Progenitor cell of endocrine pancreas (in vitro differentiated cells): ENCODE data around the gene FBLN1. TPM values are rescaled to one million over a fixed set of nuclear protein-coding genes. Genes with fewer than 3 reads are reported as not detected.
"Not testable (repeated sequence)": the region's sequence is repeated elsewhere in the genome, so short reads cannot be mapped to it uniquely, and the experiment has no call there.

ENCODE experiments used
- DNase-seq: peaks from one replicate; pipeline ENCODE4 v3.0.0; 2021; ENCODE audit warnings: low spot score; ENCODE audit not compliant: unreplicated experiment
- H3K27ac Mint-ChIP-seq: 2 replicates; pipeline ENCODE4 v1.8.0; 2021; ENCODE audit warnings: mild to moderate bottlenecking, moderate library complexity, mixed read lengths
- H3K27me3 Mint-ChIP-seq: 2 replicates; pipeline ENCODE4 v1.8.0; 2021; ENCODE audit warnings: mixed read lengths
- H3K36me3 Mint-ChIP-seq: 2 replicates; pipeline ENCODE4 v1.8.0; 2022; ENCODE audit warnings: mixed read lengths; ENCODE audit not compliant: insufficient read depth
- H3K4me1 Mint-ChIP-seq: 2 replicates; pipeline ENCODE4 v1.8.0; 2021; ENCODE audit warnings: low read depth, mixed read lengths
- H3K4me3 Mint-ChIP-seq: 2 replicates; pipeline ENCODE4 v1.8.0; 2021; ENCODE audit warnings: low read depth, mild to moderate bottlenecking, moderate library complexity, mixed read lengths
- H3K9me3 Mint-ChIP-seq: 2 replicates; pipeline ENCODE4 v1.8.0; 2021; ENCODE audit warnings: low read depth, mixed read lengths
- CTCF ChIP-seq: fragments of 200-600 bp; sonication (generic); IDR thresholded peaks from one replicate; pipeline ENCODE4 v1.5.0; 2021; ENCODE audit warnings: antibody characterized with exemption, mild to moderate bottlenecking; ENCODE audit not compliant: unreplicated experiment
- total RNA-seq: library from RNA; stranded (reverse); gene quantifications from 2 replicates; pipeline ENCODE4 v1.2.1, GENCODE V29; 2021

The FBLN1 gene
- total RNA-seq, 1 donor from 2014 or later, result 258 TPM

- H3K9me3 Mint-ChIP-seq, result no peaks in the 10 kb centered on the region
- DNase-seq, result no peak
- H3K27ac Mint-ChIP-seq, result no peak overlapping the region
- H3K36me3 Mint-ChIP-seq, result peaks cover 5% of the 10 kb centered on the region
- TF ChIP-seq CTCF, result no peak
- H3K4me3 Mint-ChIP-seq, result no peak overlapping the region
- peaks cover 12% of the 10 kb centered on the region for H3K4me1 Mint-ChIP-seq
- no peaks in the 10 kb centered on the region for H3K27me3 Mint-ChIP-seq
Measured at GRCh38 chr22:45603619-45604018, 100.9 kb downstream of the FBLN1 start.

- H3K36me3 Mint-ChIP-seq, H3K4me3 Mint-ChIP-seq, H3K27me3 Mint-ChIP-seq: not testable (repeated sequence)
Measured at GRCh38 chr22:45608045-45608444, 105.4 kb downstream of the FBLN1 start.

GRCh38 chr22:45608763-45609180 is 106.1 kb downstream of the FBLN1 start:
- H3K9me3 Mint-ChIP-seq, result no peaks in the 10 kb centered on the region
- no peaks in the 10 kb centered on the region for H3K36me3 Mint-ChIP-seq
- peaks cover 3% of the 10 kb centered on the region for H3K27me3 Mint-ChIP-seq
- no peak for TF ChIP-seq CTCF
- no peak for DNase-seq
- H3K4me3 Mint-ChIP-seq, result no peak overlapping the region
- no peak overlapping the region for H3K27ac Mint-ChIP-seq
- peaks cover 12% of the 10 kb centered on the region for H3K4me1 Mint-ChIP-seq

More at GRCh38 chr22:45608045-45608444, 105.4 kb downstream of the FBLN1 start:
- not testable (repeated sequence) for H3K9me3 Mint-ChIP-seq, H3K27ac Mint-ChIP-seq, DNase-seq
- peaks cover 12% of the 10 kb centered on the region for H3K4me1 Mint-ChIP-seq

GRCh38 chr22:45612451-45612901 is 109.8 kb downstream of the FBLN1 start:
- Mint-ChIP-seq H3K27me3 (peaks cover 3% of the 10 kb centered on the region), H3K9me3 (peaks cover 3% of the 10 kb centered on the region), H3K4me1 (no peaks in the 10 kb centered on the region), H3K4me3 (no peak overlapping the region), H3K36me3 (no peaks in the 10 kb centered on the region), H3K27ac (no peak overlapping the region)
- DNase-seq, result no peak
- no peak for TF ChIP-seq CTCF

GRCh38 chr22:45612940-45613339 is 110.3 kb downstream of the FBLN1 start:
- H3K4me1 Mint-ChIP-seq, result no peaks in the 10 kb centered on the region
- H3K9me3 Mint-ChIP-seq, result peaks cover 3% of the 10 kb centered on the region
- H3K27me3 Mint-ChIP-seq, result peaks cover 3% of the 10 kb centered on the region
- no peak for TF ChIP-seq CTCF
- H3K36me3 Mint-ChIP-seq, result no peaks in the 10 kb centered on the region
- no peak for DNase-seq
- no peak overlapping the region for H3K27ac Mint-ChIP-seq
- no peak overlapping the region for H3K4me3 Mint-ChIP-seq

GRCh38 chr22:45615364-45615763 is 112.7 kb downstream of the FBLN1 start:
- no peak for TF ChIP-seq CTCF

More at GRCh38 chr22:45615364-45615763, 112.7 kb downstream of the FBLN1 start:
- Mint-ChIP-seq H3K36me3 (no peaks in the 10 kb centered on the region), H3K27ac (no peak overlapping the region), H3K4me3 (no peak overlapping the region), H3K27me3 (peaks cover 3% of the 10 kb centered on the region), H3K4me1 (no peaks in the 10 kb centered on the region), H3K9me3 (peaks cover 12% of the 10 kb centered on the region)
- DNase-seq, result no peak
